Neural cell (in vitro differentiated cells): Measurements from ENCODE around the gene NDUFB8. TPM values are rescaled to one million over a fixed set of nuclear protein-coding genes. Genes with fewer than 3 reads are reported as not detected.

ENCODE experiments used
- H2AFZ ChIP-seq: fragments of 200-600, 300-800 bp; sonication (generic), shearing (Covaris generic); 2 replicates; pipeline ENCODE4 v1.6.0; 2014; ENCODE audit warnings: low read depth, mild to moderate bottlenecking, antibody characterized with exemption, low read length, moderate library complexity
- H3F3A ChIP-seq: fragments of 200-600 bp; shearing (Covaris generic); 2 replicates; pipeline ENCODE4 v1.6.1; 2016; ENCODE audit warnings: mild to moderate bottlenecking, moderate library complexity, mixed read lengths, antibody characterized with exemption, low read length; ENCODE audit not compliant: insufficient read depth, poor library complexity, severe bottlenecking
- H3K27ac ChIP-seq: fragments of 200-600, 300-800 bp; sonication (generic), shearing (Covaris generic); 2 replicates; pipeline ENCODE4 v1.5.1; 2014; ENCODE audit warnings: mild to moderate bottlenecking, low read length, moderate library complexity
- H3K27me3 ChIP-seq: fragments of 300-800, 200-600 bp; sonication (generic), shearing (Covaris generic); 2 replicates; pipeline ENCODE4 v1.6.0; 2014; ENCODE audit warnings: mild to moderate bottlenecking, low read depth, low read length, moderate library complexity; ENCODE audit not compliant: insufficient read depth
- H3K36me3 ChIP-seq: fragments of 300-800, 200-600 bp; sonication (generic), shearing (Covaris generic); 2 replicates; pipeline ENCODE4 v1.5.1; 2014; ENCODE audit warnings: mild to moderate bottlenecking, antibody characterized with exemption, low read length, moderate library complexity; ENCODE audit not compliant: insufficient read depth
- H3K4me2 ChIP-seq: fragments of 300-800, 200-600 bp; sonication (generic), shearing (Covaris generic); 2 replicates; pipeline ENCODE4 v1.6.0; 2014; ENCODE audit warnings: mild to moderate bottlenecking, low read length
- H3K4me3 ChIP-seq: fragments of 300-800, 200-600 bp; sonication (generic), shearing (Covaris generic); 2 replicates; pipeline ENCODE4 v1.5.1; 2014; ENCODE audit warnings: mild to moderate bottlenecking, low read length, moderate library complexity
- H3K79me2 ChIP-seq: fragments of 200-600 bp; shearing (Covaris generic); replicated peaks from 2 replicates; pipeline ENCODE4 v1.6.0; 2014; ENCODE audit warnings: mild to moderate bottlenecking, low read length, moderate library complexity; ENCODE audit not compliant: insufficient read depth
- H3K9ac ChIP-seq: fragments of 300-800, 200-600 bp; sonication (generic), shearing (Covaris generic); 2 replicates; pipeline ENCODE4 v1.6.1; 2016; ENCODE audit warnings: mild to moderate bottlenecking, low read length, mixed read lengths
- H3K9me2 ChIP-seq: fragments of 200-600 bp; shearing (Covaris generic); 2 replicates; pipeline ENCODE4 v1.6.1; 2016; ENCODE audit warnings: mild to moderate bottlenecking, low read length, mixed read lengths; ENCODE audit not compliant: insufficient read depth
- H3K9me3 ChIP-seq: fragments of 200-600, 300-800 bp; sonication (generic), shearing (Covaris generic); 2 replicates; pipeline ENCODE4 v1.6.1; 2016; ENCODE audit warnings: mild to moderate bottlenecking, mixed run types, low read length, moderate library complexity, mixed read lengths
- H4K20me1 ChIP-seq: fragments of 200-600 bp; shearing (Covaris generic); 2 replicates; pipeline ENCODE4 v1.6.1; 2016; ENCODE audit warnings: mild to moderate bottlenecking, mixed run types; ENCODE audit not compliant: insufficient read depth
- EP300 ChIP-seq: fragments of 450-650 bp; conservative IDR thresholded peaks from 2 replicates; pipeline ENCODE4 v1.6.1; 2014; ENCODE audit warnings: antibody characterized with exemption, mild to moderate bottlenecking, moderate library complexity; ENCODE audit not compliant: poor library complexity, severe bottlenecking
- EZH2 ChIP-seq: fragments of 200-600, 300-800 bp; shearing (Covaris generic), sonication (generic); IDR thresholded peaks from 2 replicates; pipeline ENCODE4 v1.6.1; 2014; ENCODE audit warnings: antibody characterized with exemption, low read length, borderline replicate concordance, mild to moderate bottlenecking; ENCODE audit not compliant: insufficient read depth, poor library complexity, severe bottlenecking
- MXI1 ChIP-seq: fragments of 450-650 bp; conservative IDR thresholded peaks from 2 replicates; pipeline ENCODE4 v1.6.1; 2014; ENCODE audit warnings: antibody characterized with exemption, mild to moderate bottlenecking; ENCODE audit not compliant: poor library complexity, severe bottlenecking
- POLR2AphosphoS5 ChIP-seq: IDR thresholded peaks from 2 replicates; pipeline ENCODE4 v1.6.1; 2012
- RAD21 ChIP-seq: fragments of 450-650 bp; conservative IDR thresholded peaks from 2 replicates; pipeline ENCODE4 v1.6.1; 2014; ENCODE audit warnings: antibody characterized with exemption, mild to moderate bottlenecking, moderate library complexity
- SMC3 ChIP-seq: fragments of 450-650 bp; conservative IDR thresholded peaks from 2 replicates; pipeline ENCODE4 v1.6.1; 2014; ENCODE audit warnings: antibody characterized with exemption, mild to moderate bottlenecking, moderate library complexity; ENCODE audit not compliant: poor library complexity
- TAF1 ChIP-seq: IDR thresholded peaks from 2 replicates; pipeline ENCODE4 v1.6.1; 2012; ENCODE audit warnings: low read depth
- polyA plus RNA-seq: library from polyadenylated mRNA; depleted of rRNA; stranded (reverse); fragments of >200 nt; gene quantifications from 2 replicates; pipeline ENCODE4 v1.2.3, GENCODE V29; 2014
- TF ChIP-seq, protein P1 (sequence below): fragments of 450-650 bp; IDR thresholded peaks from 2 replicates; pipeline ENCODE4 v1.5.1; 2014; ENCODE audit warnings: antibody characterized with exemption, mild to moderate bottlenecking, moderate library complexity; ENCODE audit not compliant: poor library complexity, severe bottlenecking
- TF ChIP-seq, protein P2 (sequence below): IDR thresholded peaks from 2 replicates; pipeline ENCODE4 v1.6.1; 2012; ENCODE audit warnings: borderline replicate concordance

NDUFB8 gene
- polyA plus RNA-seq, 1 donor from 2014 or later, result 407 TPM

DNA sequence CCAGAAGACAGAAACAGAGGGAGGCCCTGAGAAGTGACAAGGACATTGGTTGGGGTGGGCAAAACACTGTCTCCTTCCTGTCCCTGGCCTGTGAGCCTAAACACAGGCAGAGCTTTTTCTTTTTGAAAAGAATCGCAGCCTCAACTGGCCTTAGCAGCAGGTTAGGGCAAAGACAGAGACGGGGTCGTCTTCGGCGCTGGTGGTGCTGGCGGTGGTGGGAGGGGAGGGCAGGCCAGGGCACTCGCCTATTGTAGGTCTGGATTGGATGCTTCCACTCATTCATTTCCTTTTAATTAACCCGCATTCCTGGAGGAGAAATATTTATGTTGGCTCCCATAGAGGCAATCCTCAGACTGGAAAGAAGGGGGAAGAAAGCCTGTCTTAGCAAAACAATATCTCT is 44.3 kb downstream of the NDUFB8 start:
- TF ChIP-seq SMC3 (no peak), TAF1 (no peak), MXI1 (no peak), EP300 (no peak), RAD21 (no peak), EZH2 (no peak), POLR2AphosphoS5 (no peak)
- TF ChIP-seq, protein P1, sequence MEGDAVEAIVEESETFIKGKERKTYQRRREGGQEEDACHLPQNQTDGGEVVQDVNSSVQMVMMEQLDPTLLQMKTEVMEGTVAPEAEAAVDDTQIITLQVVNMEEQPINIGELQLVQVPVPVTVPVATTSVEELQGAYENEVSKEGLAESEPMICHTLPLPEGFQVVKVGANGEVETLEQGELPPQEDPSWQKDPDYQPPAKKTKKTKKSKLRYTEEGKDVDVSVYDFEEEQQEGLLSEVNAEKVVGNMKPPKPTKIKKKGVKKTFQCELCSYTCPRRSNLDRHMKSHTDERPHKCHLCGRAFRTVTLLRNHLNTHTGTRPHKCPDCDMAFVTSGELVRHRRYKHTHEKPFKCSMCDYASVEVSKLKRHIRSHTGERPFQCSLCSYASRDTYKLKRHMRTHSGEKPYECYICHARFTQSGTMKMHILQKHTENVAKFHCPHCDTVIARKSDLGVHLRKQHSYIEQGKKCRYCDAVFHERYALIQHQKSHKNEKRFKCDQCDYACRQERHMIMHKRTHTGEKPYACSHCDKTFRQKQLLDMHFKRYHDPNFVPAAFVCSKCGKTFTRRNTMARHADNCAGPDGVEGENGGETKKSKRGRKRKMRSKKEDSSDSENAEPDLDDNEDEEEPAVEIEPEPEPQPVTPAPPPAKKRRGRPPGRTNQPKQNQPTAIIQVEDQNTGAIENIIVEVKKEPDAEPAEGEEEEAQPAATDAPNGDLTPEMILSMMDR, result no peak
- TF ChIP-seq, protein P2, sequence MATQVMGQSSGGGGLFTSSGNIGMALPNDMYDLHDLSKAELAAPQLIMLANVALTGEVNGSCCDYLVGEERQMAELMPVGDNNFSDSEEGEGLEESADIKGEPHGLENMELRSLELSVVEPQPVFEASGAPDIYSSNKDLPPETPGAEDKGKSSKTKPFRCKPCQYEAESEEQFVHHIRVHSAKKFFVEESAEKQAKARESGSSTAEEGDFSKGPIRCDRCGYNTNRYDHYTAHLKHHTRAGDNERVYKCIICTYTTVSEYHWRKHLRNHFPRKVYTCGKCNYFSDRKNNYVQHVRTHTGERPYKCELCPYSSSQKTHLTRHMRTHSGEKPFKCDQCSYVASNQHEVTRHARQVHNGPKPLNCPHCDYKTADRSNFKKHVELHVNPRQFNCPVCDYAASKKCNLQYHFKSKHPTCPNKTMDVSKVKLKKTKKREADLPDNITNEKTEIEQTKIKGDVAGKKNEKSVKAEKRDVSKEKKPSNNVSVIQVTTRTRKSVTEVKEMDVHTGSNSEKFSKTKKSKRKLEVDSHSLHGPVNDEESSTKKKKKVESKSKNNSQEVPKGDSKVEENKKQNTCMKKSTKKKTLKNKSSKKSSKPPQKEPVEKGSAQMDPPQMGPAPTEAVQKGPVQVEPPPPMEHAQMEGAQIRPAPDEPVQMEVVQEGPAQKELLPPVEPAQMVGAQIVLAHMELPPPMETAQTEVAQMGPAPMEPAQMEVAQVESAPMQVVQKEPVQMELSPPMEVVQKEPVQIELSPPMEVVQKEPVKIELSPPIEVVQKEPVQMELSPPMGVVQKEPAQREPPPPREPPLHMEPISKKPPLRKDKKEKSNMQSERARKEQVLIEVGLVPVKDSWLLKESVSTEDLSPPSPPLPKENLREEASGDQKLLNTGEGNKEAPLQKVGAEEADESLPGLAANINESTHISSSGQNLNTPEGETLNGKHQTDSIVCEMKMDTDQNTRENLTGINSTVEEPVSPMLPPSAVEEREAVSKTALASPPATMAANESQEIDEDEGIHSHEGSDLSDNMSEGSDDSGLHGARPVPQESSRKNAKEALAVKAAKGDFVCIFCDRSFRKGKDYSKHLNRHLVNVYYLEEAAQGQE, result no peak
- H3K27me3 ChIP-seq, result peaks cover 94% of the 10 kb centered on the region

DNA sequence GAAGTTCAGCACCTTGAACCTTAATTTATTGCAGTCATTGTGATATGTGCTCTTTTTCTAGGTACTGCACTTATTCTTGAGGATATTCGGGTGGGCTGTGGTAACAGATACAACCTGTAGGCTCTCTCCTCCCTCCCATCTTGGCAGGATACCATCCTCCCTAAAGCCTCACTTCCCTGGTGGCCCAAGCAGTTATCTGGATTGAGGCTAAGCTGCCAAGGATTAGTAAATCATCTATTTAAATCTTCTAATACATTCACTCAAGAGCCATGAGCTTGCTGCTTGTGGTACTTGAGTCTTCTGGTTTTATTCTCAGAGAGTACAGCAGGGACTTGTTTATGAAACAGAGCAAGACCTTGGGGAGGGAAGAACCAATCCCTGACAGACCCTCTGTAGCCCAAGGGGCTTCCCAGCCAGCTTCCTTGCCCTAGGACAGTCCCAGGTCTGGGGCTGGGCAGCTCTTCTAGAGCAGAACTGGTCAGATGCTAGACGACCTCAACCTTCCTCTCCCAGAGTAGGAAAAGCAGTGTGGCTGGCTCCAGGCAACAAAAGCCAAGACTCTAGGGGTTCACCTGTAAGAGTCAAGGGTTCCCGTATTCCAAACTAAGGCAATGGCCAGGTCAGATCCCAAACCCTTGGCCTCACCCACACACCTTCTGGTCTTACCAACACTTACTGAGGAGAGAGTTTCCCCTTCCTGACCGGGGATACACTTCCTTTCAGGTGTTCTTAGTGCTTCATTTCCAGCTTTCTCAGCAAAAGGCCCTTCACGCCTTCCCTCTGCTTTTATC is 45.6 kb downstream of the NDUFB8 start:
- Histone ChIP-seq H3K9ac (no peak overlapping the region), H3K4me3 (no peak overlapping the region), H4K20me1 (no peaks in the 10 kb centered on the region), H3K4me2 (no peak overlapping the region), H3K79me2 (no peaks in the 10 kb centered on the region), H3K9me2 (no peaks in the 10 kb centered on the region), H3F3A (no peaks in the 10 kb centered on the region), H3K9me3 (no peaks in the 10 kb centered on the region), H2AFZ (no peak overlapping the region), H3K27me3 (peaks cover 95% of the 10 kb centered on the region), H3K36me3 (peaks cover 17% of the 10 kb centered on the region), H3K27ac (no peak overlapping the region)
- TF ChIP-seq MXI1 (no peak), EZH2 (no peak), TAF1 (no peak), POLR2AphosphoS5 (no peak)

More for the DNA sequence above, 44.3 kb downstream of the NDUFB8 start:
- H3K4me3 ChIP-seq, result no peak overlapping the region
- H3K9ac ChIP-seq, result no peak overlapping the region
- H3K4me2 ChIP-seq, result no peak overlapping the region
- no peaks in the 10 kb centered on the region for H4K20me1 ChIP-seq
- H3K79me2 ChIP-seq, result no peaks in the 10 kb centered on the region
- no peaks in the 10 kb centered on the region for H3K9me2 ChIP-seq
- no peak overlapping the region for H2AFZ ChIP-seq
- H3K9me3 ChIP-seq, result no peaks in the 10 kb centered on the region
- no peak overlapping the region for H3K27ac ChIP-seq
- H3K36me3 ChIP-seq, result peaks cover 24% of the 10 kb centered on the region
- H3F3A ChIP-seq, result no peaks in the 10 kb centered on the region
